Skeletal muscle tissue (tissue), 4 donors: ENCODE data around the gene CFAP90. TPM values are rescaled to one million over a fixed set of nuclear protein-coding genes. Genes with fewer than 3 reads are reported as not detected.
A peak's percentile ranks its signal among the peaks of the same experiment; 100 is the strongest.

Experiments used
- H3K27ac ChIP-seq: one replicate; pipeline ENCODE4 v1.7.0; 2013; ENCODE audit warnings: mild to moderate bottlenecking, low read depth, low read length, inconsistent platforms
- H3K27me3 ChIP-seq, 3 donors: one replicate each; pipeline ENCODE4 v1.7.0; 2013; ENCODE audit warnings: low read length in 3 of 3; ENCODE audit not compliant: control insufficient read depth in 3 of 3, insufficient read depth in 3 of 3
- H3K36me3 ChIP-seq, 3 donors: one replicate each; pipeline ENCODE4 v1.7.0; 2013; ENCODE audit warnings: low read length in 3 of 3; ENCODE audit not compliant: control insufficient read depth in 3 of 3, insufficient read depth in 3 of 3
- H3K4me1 ChIP-seq, 3 donors: one replicate each; pipeline ENCODE4 v1.7.0; 2013; ENCODE audit warnings: low read length in 3 of 3, mild to moderate bottlenecking in 3 of 3; ENCODE audit not compliant: control insufficient read depth in 3 of 3, insufficient read depth in 3 of 3
- H3K4me3 ChIP-seq, 3 donors: one replicate each; pipeline ENCODE4 v1.7.0; 2013; ENCODE audit warnings: low read length in 3 of 3
- H3K9ac ChIP-seq, 3 donors: one replicate each; pipeline ENCODE4 v1.7.0; 2013; ENCODE audit warnings: low read length in 3 of 3, mild to moderate bottlenecking in 3 of 3, moderate library complexity in 2 of 3, low read depth in 1 of 3
- H3K9me3 ChIP-seq, 3 donors: one replicate each; pipeline ENCODE4 v1.7.0; 2013; ENCODE audit warnings: low read length in 3 of 3; ENCODE audit not compliant: control insufficient read depth in 3 of 3
- total RNA-seq: library from RNA; depleted of rRNA; stranded (reverse); fragments of >200 nt; gene quantifications from one replicate; pipeline ENCODE4 v1.2.3, GENCODE V29; 2014
- donor health status: Osteomylitis.

The CFAP90 gene
- total RNA-seq, 1 donor from 2014 or later = 0.52 TPM

- H3K4me1 ChIP-seq = peaks cover 12 to 33% (median 21%) of the 10 kb centered on the region in 3 donors
- H3K36me3 ChIP-seq = peaks cover 0 to 13% (median 0%) of the 10 kb centered on the region in 3 donors
- H3K27me3 ChIP-seq = no peaks in the 10 kb centered on the region
- no peaks in the 10 kb centered on the region for H3K9me3 ChIP-seq
- peak within 1 kb of the TSS; percentile 82 to 91 (median 88) for H3K9ac ChIP-seq
- peak within 1 kb of the TSS; percentile 81 to 94 (median 85) for H3K4me3 ChIP-seq
- H3K27ac ChIP-seq = peak within 1 kb of the TSS; percentile 79
Measured at GRCh38 chr5:7868773-7869473, 18.0 kb upstream of the CFAP90 start, which contains the start of the genes FASTKD3 and MTRR. FASTKD3 (minus strand) TSS chr5:7869031; CDS start chr5:7868083, 948 bp downstream. MTRR (plus strand) TSS chr5:7869148; CDS start chr5:7870795, 1,647 bp downstream.

DNA sequence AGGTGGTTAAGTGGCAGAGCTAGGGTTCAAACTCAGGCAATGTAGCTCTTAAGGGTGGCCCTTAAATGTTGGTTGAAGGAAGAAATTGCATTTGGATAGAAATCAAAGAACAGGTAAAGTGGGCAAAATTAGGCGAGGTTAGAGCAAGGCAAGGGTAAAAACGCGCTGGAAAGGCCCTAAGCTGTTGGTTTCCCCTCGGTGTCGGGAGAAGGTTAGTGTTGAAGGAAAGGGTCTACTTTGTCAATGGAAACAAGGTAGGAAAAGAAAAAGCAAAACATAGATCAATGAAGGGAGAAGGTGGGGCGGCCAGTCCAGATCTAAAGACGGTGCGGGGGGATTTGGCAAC lies 17.5 kb upstream of the CFAP90 start:
- Histone ChIP-seq H3K27ac (peak overlapping the region; percentile 79), H3K4me1 (peaks cover 12 to 33% (median 21%) of the 10 kb centered on the region in 3 donors), H3K9me3 (no peaks in the 10 kb centered on the region), H3K4me3 (peak overlapping the region; percentile 81 to 94 (median 85)), H3K36me3 (peaks cover 0 to 13% (median 0%) of the 10 kb centered on the region in 3 donors), H3K9ac (peak overlapping the region; percentile 81 to 91 (median 88)), H3K27me3 (no peaks in the 10 kb centered on the region)

- peak overlapping the region in 1 of 3 donors; percentile 85 for H3K4me3 ChIP-seq
- H3K9me3 ChIP-seq = no peaks in the 10 kb centered on the region
- H3K27ac ChIP-seq = no peak overlapping the region
- H3K9ac ChIP-seq = no peak overlapping the region
- no peaks in the 10 kb centered on the region for H3K27me3 ChIP-seq
- H3K4me1 ChIP-seq = peaks cover 12 to 33% (median 21%) of the 10 kb centered on the region in 3 donors
- H3K36me3 ChIP-seq = peaks cover 4 to 19% (median 7%) of the 10 kb centered on the region in 3 donors
Measured at GRCh38 chr5:7867260-7867659, 16.3 kb upstream of the CFAP90 start.

- H3K4me1 ChIP-seq = peaks cover 12 to 27% (median 18%) of the 10 kb centered on the region in 3 donors
- H3K9ac ChIP-seq = no peak overlapping the region
- peaks cover 12 to 23% (median 15%) of the 10 kb centered on the region in 3 donors for H3K36me3 ChIP-seq
- no peak overlapping the region for H3K4me3 ChIP-seq
- no peaks in the 10 kb centered on the region for H3K9me3 ChIP-seq
- H3K27me3 ChIP-seq = no peaks in the 10 kb centered on the region
- no peak overlapping the region for H3K27ac ChIP-seq
Measured at GRCh38 chr5:7866196-7866595, 15.3 kb upstream of the CFAP90 start.

GRCh38 chr5:7857926-7858632 lies 7.1 kb upstream of the CFAP90 start:
- Histone ChIP-seq H3K27me3 (no peaks in the 10 kb centered on the region), H3K4me3 (no peak overlapping the region), H3K36me3 (peaks cover 25 to 28% (median 28%) of the 10 kb centered on the region in 3 donors), H3K9me3 (no peaks in the 10 kb centered on the region), H3K27ac (no peak overlapping the region), H3K4me1 (no peaks in the 10 kb centered on the region), H3K9ac (no peak overlapping the region)

DNA sequence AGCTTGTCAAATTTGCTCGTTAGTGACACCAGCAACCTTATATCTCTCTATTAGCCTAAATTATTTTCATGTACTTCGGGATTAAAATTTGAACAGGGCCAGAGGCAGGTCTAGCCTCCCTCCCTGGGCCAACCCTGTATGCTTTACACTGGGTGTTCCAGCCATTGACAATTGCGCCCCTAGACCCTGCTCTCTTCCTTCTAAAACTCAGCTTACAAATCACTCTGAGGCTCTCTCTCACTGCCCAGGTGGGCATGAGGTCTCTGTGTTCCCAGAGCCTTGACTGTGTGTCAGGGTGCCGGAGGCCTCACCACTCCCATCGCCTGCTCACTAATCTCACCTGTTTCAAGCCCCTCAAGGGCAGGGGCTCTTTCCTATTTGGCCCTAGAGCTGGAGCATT lies 6.4 kb upstream of the CFAP90 start:
- Histone ChIP-seq H3K27ac (no peak overlapping the region), H3K4me3 (no peak overlapping the region), H3K4me1 (no peaks in the 10 kb centered on the region), H3K9me3 (no peaks in the 10 kb centered on the region), H3K27me3 (peaks cover 0 to under 1% (median 0%) of the 10 kb centered on the region in 3 donors), H3K36me3 (peaks cover 21 to 23% (median 21%) of the 10 kb centered on the region in 3 donors), H3K9ac (no peak overlapping the region)

DNA sequence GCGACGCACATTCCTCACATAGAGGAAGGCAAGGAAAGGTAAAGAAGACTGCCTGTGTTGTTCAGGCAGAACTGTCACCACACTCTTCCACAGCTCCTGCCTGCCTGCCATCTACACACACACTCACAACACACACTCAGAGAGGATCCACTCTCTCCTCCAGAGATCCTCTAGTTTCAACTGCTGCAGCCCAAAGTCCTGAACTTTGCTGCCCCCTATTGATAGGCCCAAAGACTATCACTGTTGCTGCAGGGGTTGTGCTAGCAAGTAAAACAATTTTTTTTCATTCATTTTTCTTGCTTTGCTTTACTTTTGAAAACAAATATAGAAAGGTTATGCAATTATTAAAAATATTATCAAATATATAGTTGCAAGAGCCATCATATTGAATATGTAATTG lies 5.9 kb upstream of the CFAP90 start:
- Histone ChIP-seq H3K4me3 (no peak overlapping the region), H3K9ac (no peak overlapping the region), H3K4me1 (no peaks in the 10 kb centered on the region), H3K27ac (no peak overlapping the region), H3K9me3 (no peaks in the 10 kb centered on the region), H3K36me3 (peaks cover 18% of the 10 kb centered on the region in 3 donors), H3K27me3 (peaks cover 0 to 5% (median 2%) of the 10 kb centered on the region in 3 donors)

- H3K9ac ChIP-seq = no peak overlapping the region
- H3K9me3 ChIP-seq = no peaks in the 10 kb centered on the region
- peaks cover 0 to 14% (median 8%) of the 10 kb centered on the region in 3 donors for H3K27me3 ChIP-seq
- no peak overlapping the region for H3K27ac ChIP-seq
- peaks cover 11 to 13% (median 11%) of the 10 kb centered on the region in 3 donors for H3K36me3 ChIP-seq
- no peaks in the 10 kb centered on the region for H3K4me1 ChIP-seq
- H3K4me3 ChIP-seq = no peak overlapping the region
Measured at GRCh38 chr5:7855611-7856010, 4.7 kb upstream of the CFAP90 start.

DNA sequence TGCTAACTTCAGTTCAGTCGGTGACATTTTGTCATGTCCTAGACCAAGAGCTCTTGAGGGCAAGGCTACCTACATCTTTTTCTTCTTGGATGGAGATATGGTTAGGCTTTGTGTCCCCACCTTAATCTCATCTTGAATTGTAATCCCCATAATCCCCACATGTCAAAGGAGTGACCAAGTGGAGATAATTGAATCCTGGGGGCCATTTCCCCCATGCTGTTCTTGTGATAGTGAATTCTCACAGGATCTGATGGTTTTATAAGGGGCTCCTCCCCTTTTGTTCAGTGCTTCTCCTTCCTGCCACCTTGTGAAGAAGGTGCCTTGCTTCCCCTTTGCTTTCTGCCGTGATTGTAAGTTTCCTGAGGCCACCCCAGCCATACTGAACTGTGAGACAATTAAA lies 2.1 kb upstream of the CFAP90 start:
- H3K36me3 ChIP-seq = no peaks in the 10 kb centered on the region

DNA sequence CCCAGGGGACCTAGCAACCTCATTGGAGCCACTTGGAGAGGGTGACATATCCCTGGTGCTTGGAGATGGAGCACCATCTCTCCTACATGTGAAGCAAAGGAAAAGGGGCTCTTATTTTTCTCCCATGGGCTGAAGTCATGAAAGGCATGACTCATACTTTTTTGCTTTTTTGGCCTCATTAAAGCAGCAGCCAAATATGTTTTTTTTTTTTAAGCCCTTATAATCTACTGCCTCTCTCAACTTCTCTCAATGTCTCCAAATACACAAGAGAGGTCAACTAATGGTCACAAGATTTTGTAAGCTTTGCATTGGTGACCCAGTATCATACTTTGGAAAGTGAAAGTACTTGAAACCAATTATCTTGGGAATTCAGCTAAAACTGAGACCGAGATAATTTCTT lies 1.6 kb upstream of the CFAP90 start:
- no peaks in the 10 kb centered on the region for H3K9me3 ChIP-seq
- H3K9ac ChIP-seq = no peak overlapping the region
- no peaks in the 10 kb centered on the region for H3K36me3 ChIP-seq
- H3K27me3 ChIP-seq = peaks cover 10 to 36% (median 29%) of the 10 kb centered on the region in 3 donors
- no peak overlapping the region for H3K4me3 ChIP-seq
- H3K27ac ChIP-seq = no peak overlapping the region
- peaks cover 6 to 8% (median 6%) of the 10 kb centered on the region in 3 donors for H3K4me1 ChIP-seq

More for the DNA sequence above, 2.1 kb upstream of the CFAP90 start:
- H3K4me3 ChIP-seq = no peak overlapping the region
- no peaks in the 10 kb centered on the region for H3K9me3 ChIP-seq
- no peak overlapping the region for H3K27ac ChIP-seq
- peaks cover 6 to 8% (median 6%) of the 10 kb centered on the region in 3 donors for H3K4me1 ChIP-seq
- no peak overlapping the region for H3K9ac ChIP-seq
- H3K27me3 ChIP-seq = peaks cover 10 to 33% (median 28%) of the 10 kb centered on the region in 3 donors
